K562 (cell line): ENCODE data around the gene UPF1. TPM values are rescaled to one million over a fixed set of nuclear protein-coding genes. Genes with fewer than 3 reads are reported as not detected.

ENCODE experiments used
- ATAC-seq: fragments of 200-7000 bp; cut with Tn5 transposase; 3 replicates; pipeline ENCODE4 v1.9.1; 2020; ENCODE audit warnings: moderate library complexity
- BruUV-seq: library from RNA; stranded (reverse); fragments of 400-500 nt; replicated peaks from 2 replicates; lab custom pipeline; 2021; lab: Mats Ljungman, UMichigan
- CTCF ChIA-PET: fragments of 300-600 bp; formaldehyde crosslinking; extraction: SDS; loops from one replicate; lab custom pipeline; 2021; ENCODE audit warnings: low intra/inter-chr PET ratio; lab: Yijun Ruan, JAX
- POLR2A ChIA-PET: fragments of 300-600, 350-650 bp; sonication (Branson Sonifier 250); formaldehyde crosslinking; extraction: SDS; loops from one replicate; lab custom pipeline; 2021; ENCODE audit warnings: antibody characterized with exemption, inconsistent platforms; lab: Yijun Ruan, JAX
- DNase-seq, 4 experiments: peaks; one replicate each; pipeline versions ENCODE4 v3.0.0 to v3.0.0-alpha.2; 2011 to 2018; ENCODE audit warnings: low spot score in 3 of 4, mixed read lengths in 3 of 4; ENCODE audit errors: extremely low read depth in 1 of 4
- FAIRE-seq: peaks from 2 replicates; lab custom pipeline; 2011; peaks lifted over from hg19 to GRCh38; lab: Jason Lieb, UNC
- H2AFZ ChIP-seq: 2 replicates; pipeline ENCODE4 v1.6.0; 2011; ENCODE audit warnings: low read depth, low read length, control low read depth, inconsistent platforms
- H3K27ac ChIP-seq: fragments of 200-600 bp; 3 replicates; pipeline ENCODE4 v1.8.0; 2011; ENCODE audit warnings: low read depth, mild to moderate bottlenecking, control low read depth, inconsistent platforms, low read length, moderate library complexity, mixed read lengths; ENCODE audit errors: extremely low read depth
- H3K27me3 ChIP-seq, 2 experiments: fragments of 300-600 bp in 1 of 2; 2 replicates in 1 of 2; 3 replicates in 1 of 2; pipeline versions ENCODE4 v1.6.0 to v1.8.0; 2011; ENCODE audit warnings: inconsistent platforms in 2 of 2, low read length in 2 of 2, mild to moderate bottlenecking in 1 of 2, mixed read lengths in 1 of 2, moderate library complexity in 1 of 2; ENCODE audit not compliant: control insufficient read depth in 2 of 2, insufficient read depth in 2 of 2
- H3K36me3 ChIP-seq: fragments of 300-600 bp; 3 replicates; pipeline ENCODE4 v1.8.0; 2011; ENCODE audit warnings: mild to moderate bottlenecking, low read length, inconsistent platforms; ENCODE audit not compliant: control insufficient read depth, insufficient read depth
- H3K4me1 ChIP-seq, 2 experiments: fragments of 200-600 bp in 1 of 2; replicated peaks in 1 of 2; 2 replicates in 1 of 2; 3 replicates in 1 of 2; pipeline versions ENCODE4 v1.5.1 to v1.8.0; 2011; ENCODE audit warnings: inconsistent platforms in 2 of 2, low read length in 2 of 2, mild to moderate bottlenecking in 1 of 2, mixed read lengths in 1 of 2, moderate library complexity in 1 of 2; ENCODE audit not compliant: control insufficient read depth in 2 of 2, insufficient read depth in 2 of 2
- H3K4me2 ChIP-seq: 2 replicates; pipeline ENCODE4 v1.6.1; 2011; ENCODE audit warnings: low read length, control low read depth, inconsistent platforms, mixed read lengths; ENCODE audit not compliant: insufficient read depth
- H3K4me3 ChIP-seq: fragments of 200-600 bp; sonication (generic), shearing (Covaris generic); 2 replicates; pipeline ENCODE4 v1.5.1; 2016; ENCODE audit warnings: control low read depth, inconsistent platforms
- H3K79me2 ChIP-seq: fragments of 200-600 bp; 3 replicates; pipeline ENCODE4 v1.8.0; 2011; ENCODE audit warnings: low read length, inconsistent platforms; ENCODE audit not compliant: control insufficient read depth, insufficient read depth
- H3K9ac ChIP-seq, 2 experiments: 2 replicates each; pipeline versions ENCODE4 v1.6.0 to v1.6.1; 2011; ENCODE audit warnings: low read depth in 2 of 2, low read length in 2 of 2, control low read depth in 1 of 2, inconsistent platforms in 1 of 2, mild to moderate bottlenecking in 1 of 2, mixed read lengths in 1 of 2; ENCODE audit not compliant: insufficient read depth in 1 of 2
- H3K9me1 ChIP-seq: one replicate; pipeline ENCODE4 v1.6.0; 2011; ENCODE audit warnings: inconsistent platforms, mild to moderate bottlenecking, low read length, moderate library complexity; ENCODE audit not compliant: control insufficient read depth, insufficient read depth
- H3K9me3 ChIP-seq: replicated peaks from 2 replicates; pipeline ENCODE4 v1.5.1; 2011; ENCODE audit warnings: low read depth, low read length, inconsistent platforms; ENCODE audit not compliant: control insufficient read depth, insufficient read depth
- H4K20me1 ChIP-seq: replicated peaks from 2 replicates; pipeline ENCODE4 v1.6.1; 2011; ENCODE audit warnings: low read length, inconsistent platforms, mixed read lengths; ENCODE audit not compliant: control insufficient read depth, insufficient read depth
- KDM5B ChIP-seq: fragments of 200-600 bp; sonication (generic); IDR thresholded peaks from 2 replicates; pipeline ENCODE4 v1.6.1; 2012; ENCODE audit warnings: low read depth, mild to moderate bottlenecking, moderate library complexity, low read length, control low read depth, inconsistent platforms; ENCODE audit not compliant: insufficient replicate concordance
- POLR2G ChIP-seq: fragments of 200-400 bp; formaldehyde crosslinking; IDR thresholded peaks from 2 replicates; pipeline ENCODE4 v1.6.1; 2017; ENCODE audit warnings: low read depth, mild to moderate bottlenecking, antibody characterized with exemption, low read length, moderate library complexity
- ZNF175 ChIP-seq: fragments of 200-800 bp; sonication (Bioruptor generic); IDR thresholded peaks from 2 replicates; pipeline ENCODE4 v1.6.1; 2016; ENCODE audit warnings: low read depth, mild to moderate bottlenecking, missing genetic modification characterization, missing compliant biosample characterization
- WGBS: fragments of 100-300 bp; shearing (Covaris generic); methylation state at CpG from one replicate; pipeline ENCODE4 v1.1.6; 2016; ENCODE audit warnings: low coverage, mixed read lengths; ENCODE audit not compliant: insufficient coverage; ENCODE audit errors: missing lambda C conversion rate; 5-methylcytosine and 5-hydroxymethylcytosine counted together
- in situ Hi-C: fragments of 300-500 bp; cut with MboI; formaldehyde crosslinking; loops from 4 replicates; pipeline ENCODE4 v1.15.0; 2018; ENCODE audit warnings: inconsistent platforms, mixed read lengths
- intact Hi-C: fragments of 100-400 bp; cut with micrococcal nuclease; formaldehyde crosslinking; loops from 2 replicates; pipeline ENCODE4 v1.14.2; 2022
- polyA plus RNA-seq, 8 experiments: library from polyadenylated mRNA; depleted of rRNA in 4 of 8; stranded (reverse) in 5 of 8; unstranded in 3 of 8; fragments of >200 nt; fragmentation: Nextera tagmentation in 2 of 8; fragmentation: Illumina TruSeq in 1 of 8; extraction: Ambion mirVana in 2 of 8; extraction: Trizol in 1 of 8; gene quantifications; 2 replicates each; pipeline versions ENCODE4 v1.2.1 to v1.2.3, GENCODE V29; 2011 to 2014; ENCODE audit warnings: inconsistent platforms in 1 of 8, missing spikeins in 1 of 8
- total RNA-seq, 7 experiments: library from RNA; depleted of rRNA in 6 of 7; stranded (reverse); fragments of >200 nt in 6 of 7; fragmentation: Illumina TruSeq in 2 of 7; extraction: Trizol in 2 of 7; gene quantifications; 2 replicates each; pipeline versions ENCODE4 v1.2.1 to v1.2.3, GENCODE V29; 2011 to 2021; ENCODE audit warnings: low replicate concordance in 1 of 7

The UPF1 gene
- total and polyA plus RNA-seq, 9 of the 15 experiments (the other 6 are each of a cell fraction or from before 2014, with no cell fraction given): 0.34 to 103 (median 27.9) TPM

DNA sequence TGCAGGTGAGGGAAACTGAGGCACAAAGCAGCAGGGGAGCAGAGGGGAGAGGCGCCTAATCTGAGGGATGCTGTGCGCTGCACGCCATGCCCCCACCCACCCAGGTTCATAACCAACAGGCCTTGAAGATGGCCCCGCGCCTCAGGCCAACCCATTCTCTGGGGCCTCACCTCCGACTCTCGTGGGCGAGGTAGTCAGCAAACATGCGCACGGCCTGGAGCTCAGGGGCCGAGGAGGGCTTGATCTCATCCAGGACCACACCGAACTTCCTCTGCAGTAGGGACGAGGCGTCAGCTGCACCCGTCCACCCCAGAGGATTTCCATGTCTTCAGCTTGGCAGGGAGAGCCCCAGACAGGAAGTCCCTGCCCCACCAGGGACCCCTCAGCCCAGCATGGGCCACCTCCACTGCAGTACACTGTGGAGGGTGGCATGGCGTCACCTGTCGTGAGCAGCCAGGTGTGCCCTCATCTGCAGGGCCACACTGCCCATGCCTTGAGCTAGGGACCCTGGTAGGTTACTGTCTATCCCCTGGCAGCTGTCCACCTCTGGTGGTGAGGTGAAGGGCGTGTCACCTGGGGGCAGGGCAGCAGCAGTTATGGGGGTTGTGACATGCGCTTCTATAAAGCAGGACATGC is 79.2 kb downstream of the UPF1 start:
- WGBS: 95% methylated on average over 18 of the region's 19 CpGs
- H3K79me2 ChIP-seq: peaks cover 25% of the 10 kb centered on the region; the same call in 2 of the 3 replicates

GRCh38 chr19:18912933-18913332 is 81.2 kb downstream of the UPF1 start:
- intact Hi-C loops: no loop called here
- in situ Hi-C loops: no loop called here
- Histone ChIP-seq H3K79me2 (peaks cover 38% of the 10 kb centered on the region), H3K9me3 (no peaks in the 10 kb centered on the region), H3K27ac (no peak overlapping the region), H3K4me2 (no peak overlapping the region), H3K27me3 (no peaks in the 10 kb centered on the region), H3K4me1 (peaks cover 4 to 23% of the 10 kb centered on the region in 2 experiments; a peak in 3 of 5 replicates), H3K4me3 (no peak overlapping the region), H3K9ac (0 out of 4 replicates have a peak overlapping the region, but pooled peaks of 1 of the 2 experiments have one; percentile 35), H3K36me3 (peaks cover 66% of the 10 kb centered on the region; the same call in 2 of the 3 replicates), H4K20me1 (peaks cover 3% of the 10 kb centered on the region; the same call in 1 of the 2 replicates), H2AFZ (no peak overlapping the region), H3K9me1 (no peaks in the 10 kb centered on the region)
- POLR2A ChIA-PET: interaction anchor here (1.2 kb wide), 1 partner anchor 10 kb away, joined by 5 read pairs; no protein-coding TSS in a partner anchor
- no peak for DNase-seq
- WGBS: 90% methylated on average over 14 of the region's 14 CpGs
- FAIRE-seq: no peak
- BruUV-seq: no TSS peak
- no peak for ATAC-seq
- CTCF ChIA-PET: no interaction called here
- TF ChIP-seq ZNF175 (CRISPR knock-in tag): no peak
- peak; percentile 53 for TF ChIP-seq POLR2G

More for the DNA sequence above, 79.2 kb downstream of the UPF1 start:
- H3K27ac ChIP-seq: no peak overlapping the region
- no peak overlapping the region for H3K4me2 ChIP-seq
- peaks cover 77% of the 10 kb centered on the region; the same call in 2 of the 3 replicates for H3K36me3 ChIP-seq
- no peak for FAIRE-seq
- no peaks in the 10 kb centered on the region for H3K9me3 ChIP-seq
- ChIA-PET POLR2A (interaction anchor here (0.6 to 4.4 kb wide), 7 partner anchors 7 to 1478 kb away, joined by 3 to 37 read pairs (median 4); partner anchors contain the start of genes COPE and DDX49), CTCF (no interaction called here)
- DNase-seq: no peak
- no peaks in the 10 kb centered on the region for H3K27me3 ChIP-seq
- no peak for ATAC-seq
- no peaks in the 10 kb centered on the region for H3K9me1 ChIP-seq
- TF ChIP-seq POLR2G (peak; percentile 52; the same call in 1 of the 2 replicates), KDM5B (no peak)
- intact Hi-C loops (no loop called here), in situ Hi-C loops (no loop called here)
- H4K20me1 ChIP-seq: peaks cover 3% of the 10 kb centered on the region; the same call in 1 of the 2 replicates
- H3K9ac ChIP-seq: peak overlapping the region in 1 of 2 experiments; percentile 58; a peak in 1 of 4 replicates
- no peak overlapping the region for H2AFZ ChIP-seq
- no peak overlapping the region for H3K4me3 ChIP-seq
- BruUV-seq: no TSS peak
- peaks cover 0 to 39% of the 10 kb centered on the region in 2 experiments; a peak in 2 of 5 replicates for H3K4me1 ChIP-seq
